ENCODE results near the gene ADM2.
"Not testable (repeated sequence)": the region's sequence is repeated elsewhere in the genome, so short reads cannot be mapped to it uniquely, and the experiment has no call there.

ADM2 gene

GRCh38 chr22:50481440-50482106 lies at the start of gene ADM2:
Gene ADM2, plus strand, starts transcription at chr22:50481543. Its CDS starts 305 bp downstream, at chr22:50481848.
- DNase-seq: no peak

GRCh38 chr22:50432131-50432876 lies 49.0 kb upstream of the ADM2 start:
- no peak for DNase-seq

- not testable (repeated sequence) for DNase-seq
Measured at GRCh38 chr22:50432877-50433510, 48.3 kb upstream of the ADM2 start.

GRCh38 chr22:50434849-50435248 lies 46.5 kb upstream of the ADM2 start:
- no peak for DNase-seq

- DNase-seq: no peak
Measured at GRCh38 chr22:50435291-50436014, 45.9 kb upstream of the ADM2 start.

GRCh38 chr22:50436015-50436830 lies 45.1 kb upstream of the ADM2 start:
- DNase-seq: no peak

GRCh38 chr22:50436841-50437341 lies 44.5 kb upstream of the ADM2 start:
- DNase-seq: no peak

- no peak for DNase-seq
Measured at GRCh38 chr22:50437511-50438304, 43.6 kb upstream of the ADM2 start.

- DNase-seq: no peak
Measured at GRCh38 chr22:50438305-50439275, 42.8 kb upstream of the ADM2 start.

GRCh38 chr22:50439314-50439870 lies 42.0 kb upstream of the ADM2 start:
- no peak for DNase-seq

- DNase-seq: no peak
Measured at GRCh38 chr22:50439871-50440331, 41.4 kb upstream of the ADM2 start.

- no peak for DNase-seq
Measured at GRCh38 chr22:50440544-50441249, 40.6 kb upstream of the ADM2 start.

- no peak for DNase-seq
Measured at GRCh38 chr22:50441428-50441993, 39.8 kb upstream of the ADM2 start.

- no peak for DNase-seq
Measured at GRCh38 chr22:50443197-50443596, 38.1 kb upstream of the ADM2 start.

- no peak for DNase-seq
Measured at GRCh38 chr22:50443801-50444625, 37.3 kb upstream of the ADM2 start.

- no peak for DNase-seq
Measured at GRCh38 chr22:50444663-50445062, 36.7 kb upstream of the ADM2 start.

GRCh38 chr22:50445071-50445879 lies 36.1 kb upstream of the ADM2 start:
- DNase-seq: no peak

All from hippocampal formation (tissue), 2 donors.